ENCODE results near the gene ARMH4. TPM values are rescaled to one million over a fixed set of nuclear protein-coding genes. Genes with fewer than 3 reads are reported as not detected.
A peak's percentile ranks its signal among the peaks of the same experiment; 100 is the strongest.

The ARMH4 gene
- total RNA-seq, 1 experiment from 2014 or later, result 42.6 TPM

GRCh38 chr14:58171090-58171489 lies 19.1 kb upstream of the ARMH4 start:
- Histone ChIP-seq H2BK5ac (ENCODE audit: insufficient read length, low read length) (no peak overlapping the region), H3K9me3 (ENCODE audit: control insufficient read depth, low read depth, low read length) (no peaks in the 10 kb centered on the region), H3K9ac (ENCODE audit: extremely low read depth, insufficient read length, low read length) (no peak overlapping the region), H3K27me3 (ENCODE audit: insufficient read depth, low read length) (no peaks in the 10 kb centered on the region), H3K23me2 (ENCODE audit: insufficient read length, low read depth, low read length, poor library complexity, severe bottlenecking) (no peaks in the 10 kb centered on the region), H2AK5ac (ENCODE audit: insufficient read length, low read length) (no peak overlapping the region), H3K4me2 (ENCODE audit: insufficient read depth, insufficient read length, low read length) (no peak overlapping the region), H2AFZ (ENCODE audit: low read length) (no peak overlapping the region), H3K4me1 (ENCODE audit: insufficient read depth, low read length) (no peaks in the 10 kb centered on the region), H2BK120ac (ENCODE audit: low read depth, low read length, poor library complexity, severe bottlenecking) (no peak overlapping the region), H2BK12ac (ENCODE audit: insufficient read length, low read depth, low read length) (no peak overlapping the region), H3K27ac (ENCODE audit: insufficient read length, low read depth, low read length) (no peak overlapping the region), H3K4ac (ENCODE audit: low read depth, low read length) (no peak overlapping the region), H3K79me2 (ENCODE audit: insufficient read depth, low read length) (no peaks in the 10 kb centered on the region), H4K8ac (replicated peaks; ENCODE audit: insufficient read length, low read depth, low read length) (no peak overlapping the region), H3K18ac (ENCODE audit: insufficient read length, low read depth, low read length) (no peak overlapping the region), H3K23ac (ENCODE audit: insufficient read length, low read depth, low read length) (no peak overlapping the region), H4K91ac (ENCODE audit: insufficient read length, low read depth, low read length) (no peak overlapping the region), H3K56ac (ENCODE audit: insufficient read length, low read depth, low read length) (no peak overlapping the region), H4K20me1 (ENCODE audit: control insufficient read depth, insufficient read depth, insufficient read length) (no peaks in the 10 kb centered on the region), H3K14ac (ENCODE audit: insufficient read depth, low read length) (no peak overlapping the region), H3K79me1 (ENCODE audit: insufficient read depth, low read depth, low read length, poor library complexity, severe bottlenecking) (no peaks in the 10 kb centered on the region), H2BK15ac (ENCODE audit: low read depth, low read length) (no peak overlapping the region), H4K5ac (ENCODE audit: insufficient read length, low read depth, low read length) (no peak overlapping the region), H2BK20ac (ENCODE audit: low read depth, low read length, poor library complexity, severe bottlenecking) (no peak overlapping the region), H3T11ph (ENCODE audit: low read length) (no peak overlapping the region)
- Mint-ChIP-seq H3K4me1 (peaks cover 13 to 20% of the 10 kb centered on the region in 2 experiments), H3K36me3 (ENCODE audit: insufficient read depth in 1 of 3, low read depth in 3 of 3) (no peaks in the 10 kb centered on the region), H3K9me3 (no peaks in the 10 kb centered on the region), H3K4me3 (no peak overlapping the region; a peak in 1 of 5 replicates), H3K27ac (peak overlapping the region in 2 of 3 experiments; percentile 46 to 95; a peak in 6 of 7 replicates), H3K27me3 (ENCODE audit: low read depth) (no peaks in the 10 kb centered on the region)
- TF ChIP-seq CTCF (conservative IDR thresholded peaks at IDR 0.05), result no peak
- no CpG with 5 or more reads among the region's 6 CpGs for WGBS (ENCODE audit: extremely low coverage, insufficient read length, low lambda C conversion rate)
- peak; percentile 95 for DNase-seq

All from H9 (cell line).